Activated T-cell treated with anti-CD3 and anti-CD28 coated beads, Interleukin-2, amount 50 U/mL, for 48 hours (primary cell): ENCODE results near the gene GNAO1.

Source experiments
- DNase-seq, 2 experiments: peaks; one replicate each; pipeline ENCODE4 v3.0.0-alpha.2; 2020

GNAO1 gene

GRCh38 chr16:56315955-56316354 is 124.7 kb downstream of the GNAO1 start:
- DNase-seq, result no peak

- DNase-seq, result no peak
Measured at GRCh38 chr16:56316545-56316944, 125.3 kb downstream of the GNAO1 start.

- DNase-seq, result peak; percentile 88 to 90
Measured at GRCh38 chr16:56317998-56318826, 126.9 kb downstream of the GNAO1 start.

GRCh38 chr16:56318827-56319140 is 127.5 kb downstream of the GNAO1 start:
- no peak for DNase-seq

GRCh38 chr16:56319376-56319775 is 128.1 kb downstream of the GNAO1 start:
- no peak for DNase-seq

- DNase-seq, result no peak
Measured at GRCh38 chr16:56320056-56320455, 128.8 kb downstream of the GNAO1 start.

GRCh38 chr16:56320811-56321558 is 129.7 kb downstream of the GNAO1 start:
- no peak for DNase-seq

- DNase-seq, result no peak
Measured at GRCh38 chr16:56321571-56321970, 130.3 kb downstream of the GNAO1 start.

- DNase-seq, result no peak
Measured at GRCh38 chr16:56324406-56324805, 133.1 kb downstream of the GNAO1 start.

- DNase-seq, result no peak
Measured at GRCh38 chr16:56325956-56326355, 134.7 kb downstream of the GNAO1 start.

GRCh38 chr16:56327071-56327928 is 136.0 kb downstream of the GNAO1 start:
- no peak for DNase-seq

GRCh38 chr16:56327929-56328258 is 136.6 kb downstream of the GNAO1 start:
- DNase-seq, result no peak

- no peak for DNase-seq
Measured at GRCh38 chr16:56328276-56329022, 137.2 kb downstream of the GNAO1 start.

GRCh38 chr16:56329887-56330286 is 138.6 kb downstream of the GNAO1 start:
- no peak for DNase-seq

GRCh38 chr16:56330476-56330875 is 139.2 kb downstream of the GNAO1 start:
- DNase-seq, result no peak

GRCh38 chr16:56331399-56331798 is 140.1 kb downstream of the GNAO1 start:
- no peak for DNase-seq

GRCh38 chr16:56331915-56332314 is 140.6 kb downstream of the GNAO1 start:
- DNase-seq, result no peak

- no peak for DNase-seq
Measured at GRCh38 chr16:56332464-56333079, 141.3 kb downstream of the GNAO1 start.

- no peak for DNase-seq
Measured at GRCh38 chr16:56334761-56335160, 143.5 kb downstream of the GNAO1 start.

- DNase-seq, result no peak
Measured at GRCh38 chr16:56336071-56336688, 144.9 kb downstream of the GNAO1 start.

- no peak for DNase-seq
Measured at GRCh38 chr16:56336711-56337110, 145.4 kb downstream of the GNAO1 start.
